ENCODE data around the gene PTCD3. TPM values are rescaled to one million over a fixed set of nuclear protein-coding genes. Genes with fewer than 3 reads are reported as not detected.

The PTCD3 gene
- total RNA-seq, 1 experiment from 2014 or later: 180 TPM

DNA sequence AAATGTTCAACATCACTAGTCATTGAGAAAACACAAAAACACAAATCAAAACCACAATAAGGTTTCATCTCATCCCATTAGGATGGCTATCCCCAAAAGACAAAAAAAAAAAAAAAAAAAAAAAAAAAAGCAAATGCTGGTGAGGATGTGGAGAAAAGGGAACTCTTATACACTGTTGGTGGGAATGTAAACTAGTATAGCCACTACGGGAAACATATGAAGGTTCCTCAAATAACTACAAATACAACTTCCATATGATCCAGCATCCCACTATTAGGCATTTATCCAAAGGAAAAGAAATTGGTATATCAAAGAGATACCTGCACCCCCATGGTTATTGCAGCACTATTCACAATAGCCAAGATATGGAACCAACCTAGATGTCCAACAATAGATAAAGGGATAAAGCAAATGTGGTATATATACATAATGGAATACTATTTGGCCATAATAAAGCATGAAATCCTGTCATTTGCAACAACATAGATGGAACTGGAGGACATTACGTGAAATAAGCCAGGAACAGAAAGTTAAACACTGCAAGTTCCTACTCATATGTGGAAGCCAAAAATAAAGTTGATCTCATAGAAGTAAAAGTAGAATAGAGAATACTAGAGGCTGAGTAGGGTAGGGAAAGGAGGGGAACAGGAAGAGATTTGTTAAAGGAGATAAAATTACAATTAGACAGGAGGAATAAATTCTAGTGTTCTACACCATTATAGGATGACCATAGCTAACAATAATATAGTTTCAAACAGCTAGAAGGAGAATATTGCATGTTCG, 8.7 kb upstream of the PTCD3 start:
- Histone ChIP-seq H4K5ac (ENCODE audit: insufficient read length, low read depth, low read length) (no peak overlapping the region), H3K27me3 (ENCODE audit: insufficient read depth, low read length) (no peaks in the 10 kb centered on the region), H2BK120ac (ENCODE audit: low read depth, low read length, poor library complexity, severe bottlenecking) (no peak overlapping the region), H3K23me2 (ENCODE audit: insufficient read length, low read depth, low read length, poor library complexity, severe bottlenecking) (no peaks in the 10 kb centered on the region), H3K14ac (ENCODE audit: insufficient read depth, low read length) (no peak overlapping the region), H3K4me1 (ENCODE audit: insufficient read depth, low read length) (no peaks in the 10 kb centered on the region), H3K79me1 (ENCODE audit: insufficient read depth, low read depth, low read length, poor library complexity, severe bottlenecking) (peaks cover 9% of the 10 kb centered on the region), H3K4ac (ENCODE audit: low read depth, low read length) (no peak overlapping the region), H3K9ac (ENCODE audit: extremely low read depth, insufficient read length, low read length) (no peak overlapping the region), H2AK5ac (ENCODE audit: insufficient read length, low read length) (no peak overlapping the region), H3K18ac (ENCODE audit: insufficient read length, low read depth, low read length) (no peak overlapping the region), H4K8ac (replicated peaks; ENCODE audit: insufficient read length, low read depth, low read length) (no peak overlapping the region), H3K27ac (ENCODE audit: insufficient read length, low read depth, low read length) (no peak overlapping the region), H2BK5ac (ENCODE audit: insufficient read length, low read length) (no peak overlapping the region), H4K20me1 (ENCODE audit: control insufficient read depth, insufficient read depth, insufficient read length) (no peaks in the 10 kb centered on the region), H3K4me2 (ENCODE audit: insufficient read depth, insufficient read length, low read length) (no peak overlapping the region), H3T11ph (ENCODE audit: low read length) (no peak overlapping the region), H3K23ac (ENCODE audit: insufficient read length, low read depth, low read length) (no peak overlapping the region), H3K9me3 (ENCODE audit: control insufficient read depth, low read depth, low read length) (no peaks in the 10 kb centered on the region), H4K91ac (ENCODE audit: insufficient read length, low read depth, low read length) (no peak overlapping the region), H2BK12ac (ENCODE audit: insufficient read length, low read depth, low read length) (no peak overlapping the region), H3K56ac (ENCODE audit: insufficient read length, low read depth, low read length) (no peak overlapping the region), H3K79me2 (ENCODE audit: insufficient read depth, low read length) (peaks cover 2% of the 10 kb centered on the region; the same call in 1 of the 2 replicates), H2BK15ac (ENCODE audit: low read depth, low read length) (no peak overlapping the region), H2BK20ac (ENCODE audit: low read depth, low read length, poor library complexity, severe bottlenecking) (no peak overlapping the region), H2AFZ (ENCODE audit: low read length) (no peak overlapping the region)
- H3K9me3 Mint-ChIP-seq: no peaks in the 10 kb centered on the region
- TF ChIP-seq, protein P1, sequence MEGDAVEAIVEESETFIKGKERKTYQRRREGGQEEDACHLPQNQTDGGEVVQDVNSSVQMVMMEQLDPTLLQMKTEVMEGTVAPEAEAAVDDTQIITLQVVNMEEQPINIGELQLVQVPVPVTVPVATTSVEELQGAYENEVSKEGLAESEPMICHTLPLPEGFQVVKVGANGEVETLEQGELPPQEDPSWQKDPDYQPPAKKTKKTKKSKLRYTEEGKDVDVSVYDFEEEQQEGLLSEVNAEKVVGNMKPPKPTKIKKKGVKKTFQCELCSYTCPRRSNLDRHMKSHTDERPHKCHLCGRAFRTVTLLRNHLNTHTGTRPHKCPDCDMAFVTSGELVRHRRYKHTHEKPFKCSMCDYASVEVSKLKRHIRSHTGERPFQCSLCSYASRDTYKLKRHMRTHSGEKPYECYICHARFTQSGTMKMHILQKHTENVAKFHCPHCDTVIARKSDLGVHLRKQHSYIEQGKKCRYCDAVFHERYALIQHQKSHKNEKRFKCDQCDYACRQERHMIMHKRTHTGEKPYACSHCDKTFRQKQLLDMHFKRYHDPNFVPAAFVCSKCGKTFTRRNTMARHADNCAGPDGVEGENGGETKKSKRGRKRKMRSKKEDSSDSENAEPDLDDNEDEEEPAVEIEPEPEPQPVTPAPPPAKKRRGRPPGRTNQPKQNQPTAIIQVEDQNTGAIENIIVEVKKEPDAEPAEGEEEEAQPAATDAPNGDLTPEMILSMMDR (conservative IDR thresholded peaks at IDR 0.05): no peak
- peaks cover 21 to 73% (median 63%) of the 10 kb centered on the region in 3 experiments for H3K36me3 Mint-ChIP-seq (ENCODE audit: insufficient read depth in 1 of 3, low read depth in 3 of 3)
- DNase-seq: no peak
- H3K27me3 Mint-ChIP-seq (ENCODE audit: low read depth): no peaks in the 10 kb centered on the region
- H3K4me3 Mint-ChIP-seq: no peak overlapping the region
- H3K27ac Mint-ChIP-seq: no peak overlapping the region
- WGBS (ENCODE audit: extremely low coverage, insufficient read length, low lambda C conversion rate): no CpG with 5 or more reads among the region's 3 CpGs
- no peaks in the 10 kb centered on the region for H3K4me1 Mint-ChIP-seq

All from H9 (cell line).